ENCODE data around the gene ROBO4. TPM values are rescaled to one million over a fixed set of nuclear protein-coding genes. Genes with fewer than 3 reads are reported as not detected.
A peak's percentile ranks its signal among the peaks of the same experiment; 100 is the strongest.

Gene ROBO4
- total and polyA plus RNA-seq, 9 of the 15 experiments (the other 6 are each of a cell fraction or from before 2014, with no cell fraction given): not detected

DNA sequence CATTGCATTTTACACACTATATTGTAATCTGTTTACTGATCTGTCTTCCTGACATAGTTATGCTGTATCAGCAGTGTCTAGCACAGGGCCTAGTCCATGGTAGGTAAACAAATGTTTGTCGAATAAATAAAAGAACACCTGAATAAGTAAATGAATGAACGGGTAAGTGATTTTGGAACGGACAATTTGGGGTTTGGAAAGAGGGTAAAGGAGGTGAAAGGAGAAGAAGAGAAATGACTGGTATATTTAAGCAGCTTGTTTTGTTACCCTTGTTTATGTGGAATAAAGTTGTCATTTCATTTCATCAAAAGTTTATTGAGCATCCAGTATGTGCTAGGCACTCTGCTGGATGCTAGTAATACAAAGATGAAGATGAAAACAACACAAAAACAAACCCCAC is 21.3 kb upstream of the ROBO4 start, which contains the start of gene HEPN1:
Gene HEPN1, plus strand, starts transcription at position 301 of the 400 bp plus-strand sequence.
- BruUV-seq (replicated peaks): no TSS peak
- Histone ChIP-seq H3K4me3 (no peak within 1 kb of the TSS), H3K9me1 (ENCODE audit: control insufficient read depth, insufficient read depth, low read length) (no peaks in the 10 kb centered on the region), H3K79me2 (ENCODE audit: control insufficient read depth, insufficient read depth, low read length) (no peaks in the 10 kb centered on the region), H3K36me3 (ENCODE audit: control insufficient read depth, insufficient read depth, low read length) (no peaks in the 10 kb centered on the region), H3K4me2 (ENCODE audit: insufficient read depth, low read length) (no peak within 1 kb of the TSS), H3K27me3 (ENCODE audit: control insufficient read depth in 2 of 2, insufficient read depth in 2 of 2, low read length in 2 of 2) (peaks cover 22 to 45% of the 10 kb centered on the region in 2 experiments; a peak in 4 of 5 replicates), H3K9ac (ENCODE audit: insufficient read depth in 1 of 2, low read depth in 2 of 2, low read length in 2 of 2) (no peak within 1 kb of the TSS; a peak in 1 of 4 replicates), H4K20me1 (replicated peaks; ENCODE audit: control insufficient read depth, insufficient read depth, low read length) (no peaks in the 10 kb centered on the region), H3K9me3 (replicated peaks; ENCODE audit: control insufficient read depth, insufficient read depth, low read depth, low read length) (no peaks in the 10 kb centered on the region), H3K27ac (ENCODE audit: extremely low read depth, low read depth, low read length) (no peak within 1 kb of the TSS), H2AFZ (ENCODE audit: low read depth, low read length) (no peak within 1 kb of the TSS), H3K4me1 (replicated peaks in 1 of 2; ENCODE audit: control insufficient read depth in 2 of 2, insufficient read depth in 2 of 2, low read length in 2 of 2) (no peaks in the 10 kb centered on the region)
- 5% methylated on average over 3 of the region's 3 CpGs for WGBS (ENCODE audit: insufficient coverage, low coverage, missing lambda C conversion rate)
- intact Hi-C loops (cut with micrococcal nuclease): no loop called here
- DNase-seq (ENCODE audit: extremely low read depth in 1 of 4, low spot score in 3 of 4): no peak
- ATAC-seq: no peak
- ChIA-PET POLR2A (no interaction called here), CTCF (ENCODE audit: low intra/inter-chr PET ratio) (no interaction called here)
- in situ Hi-C loops (cut with MboI): no loop called here
- TF ChIP-seq, protein P1, sequence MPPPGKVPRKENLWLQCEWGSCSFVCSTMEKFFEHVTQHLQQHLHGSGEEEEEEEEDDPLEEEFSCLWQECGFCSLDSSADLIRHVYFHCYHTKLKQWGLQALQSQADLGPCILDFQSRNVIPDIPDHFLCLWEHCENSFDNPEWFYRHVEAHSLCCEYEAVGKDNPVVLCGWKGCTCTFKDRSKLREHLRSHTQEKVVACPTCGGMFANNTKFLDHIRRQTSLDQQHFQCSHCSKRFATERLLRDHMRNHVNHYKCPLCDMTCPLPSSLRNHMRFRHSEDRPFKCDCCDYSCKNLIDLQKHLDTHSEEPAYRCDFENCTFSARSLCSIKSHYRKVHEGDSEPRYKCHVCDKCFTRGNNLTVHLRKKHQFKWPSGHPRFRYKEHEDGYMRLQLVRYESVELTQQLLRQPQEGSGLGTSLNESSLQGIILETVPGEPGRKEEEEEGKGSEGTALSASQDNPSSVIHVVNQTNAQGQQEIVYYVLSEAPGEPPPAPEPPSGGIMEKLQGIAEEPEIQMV (tag; conservative IDR thresholded peaks at IDR 0.05; ENCODE audit: low read depth): no peak
- TF ChIP-seq DMBX1 (CRISPR knock-in tag; IDR thresholded peaks at IDR 0.05; ENCODE audit: borderline replicate concordance) (no peak), FOXP1 (CRISPR knock-in tag; IDR thresholded peaks at IDR 0.05) (no peak), C11orf30 (IDR thresholded peaks at IDR 0.05; ENCODE audit: low read depth) (peak; percentile 11; the same call in 1 of the 2 replicates), ZNF586 (CRISPR knock-in tag; conservative IDR thresholded peaks at IDR 0.05) (no peak), ZNF316 (IDR thresholded peaks at IDR 0.05) (peak; percentile 32; the same call in 1 of the 2 replicates), MYC (IDR thresholded peaks at IDR 0.05; ENCODE audit: low read depth, low read length) (no peak), MYC (CRISPR knock-in tag; IDR thresholded peaks at IDR 0.05; ENCODE audit: borderline replicate concordance, low read depth) (no peak)
- FAIRE-seq: no peak

All from K562 (cell line).